ENCODE measurements around the gene RHEB.

Gene RHEB

GRCh38 chr7:151447312-151447711 lies 72.4 kb downstream of the RHEB start:
- H2AFZ ChIP-seq (ENCODE audit: low read depth): no peak overlapping the region
- H3K27me3 ChIP-seq (ENCODE audit: insufficient read depth, low read depth): no peaks in the 10 kb centered on the region
- no peak overlapping the region for H3K4me3 ChIP-seq (IDR thresholded peaks at IDR 0.05; ENCODE audit: insufficient read depth, low read depth, low read length)
- H4K20me1 ChIP-seq (ENCODE audit: insufficient read depth): no peaks in the 10 kb centered on the region
- H3K27ac ChIP-seq: no peak overlapping the region
- H3K9ac ChIP-seq: no peak overlapping the region
- H3K4me1 ChIP-seq (ENCODE audit: low read depth, poor library complexity, severe bottlenecking): no peaks in the 10 kb centered on the region
- H3K36me3 ChIP-seq (ENCODE audit: insufficient read depth): no peaks in the 10 kb centered on the region
- no peak for TF ChIP-seq CTCF (conservative IDR thresholded peaks at IDR 0.05; ENCODE audit: low read depth, low read length)
- H3K79me2 ChIP-seq (ENCODE audit: insufficient read depth, low read depth): no peaks in the 10 kb centered on the region
- H3K4me2 ChIP-seq: no peak overlapping the region

- no peak overlapping the region for H3K27ac ChIP-seq
- H2AFZ ChIP-seq (ENCODE audit: low read depth): no peak overlapping the region
- TF ChIP-seq CTCF (conservative IDR thresholded peaks at IDR 0.05; ENCODE audit: low read depth, low read length): no peak
These were observed 73.3 kb downstream of the RHEB start for GRCh38 chr7:151446412-151446811.

GRCh38 chr7:151444632-151445031 lies 75.1 kb downstream of the RHEB start:
- Histone ChIP-seq H3K4me2 (no peak overlapping the region), H3K79me2 (ENCODE audit: insufficient read depth, low read depth) (no peaks in the 10 kb centered on the region), H3K4me1 (ENCODE audit: low read depth, poor library complexity, severe bottlenecking) (no peaks in the 10 kb centered on the region), H2AFZ (ENCODE audit: low read depth) (no peak overlapping the region), H3K36me3 (ENCODE audit: insufficient read depth) (no peaks in the 10 kb centered on the region), H3K9ac (no peak overlapping the region), H4K20me1 (ENCODE audit: insufficient read depth) (no peaks in the 10 kb centered on the region), H3K27ac (no peak overlapping the region), H3K27me3 (ENCODE audit: insufficient read depth, low read depth) (no peaks in the 10 kb centered on the region), H3K4me3 (IDR thresholded peaks at IDR 0.05; ENCODE audit: insufficient read depth, low read depth, low read length) (no peak overlapping the region)
- TF ChIP-seq CTCF (conservative IDR thresholded peaks at IDR 0.05; ENCODE audit: low read depth, low read length): no peak

More at GRCh38 chr7:151446412-151446811, 73.3 kb downstream of the RHEB start:
- Histone ChIP-seq H3K27me3 (ENCODE audit: insufficient read depth, low read depth) (no peaks in the 10 kb centered on the region), H3K36me3 (ENCODE audit: insufficient read depth) (no peaks in the 10 kb centered on the region), H4K20me1 (ENCODE audit: insufficient read depth) (no peaks in the 10 kb centered on the region), H3K4me2 (no peak overlapping the region), H3K4me1 (ENCODE audit: low read depth, poor library complexity, severe bottlenecking) (no peaks in the 10 kb centered on the region), H3K79me2 (ENCODE audit: insufficient read depth, low read depth) (no peaks in the 10 kb centered on the region), H3K4me3 (IDR thresholded peaks at IDR 0.05; ENCODE audit: insufficient read depth, low read depth, low read length) (no peak overlapping the region), H3K9ac (no peak overlapping the region)

- no peaks in the 10 kb centered on the region for H3K79me2 ChIP-seq (ENCODE audit: insufficient read depth, low read depth)
- H3K9ac ChIP-seq: no peak overlapping the region
- no peaks in the 10 kb centered on the region for H3K4me1 ChIP-seq (ENCODE audit: low read depth, poor library complexity, severe bottlenecking)
- no peak overlapping the region for H3K27ac ChIP-seq
- no peaks in the 10 kb centered on the region for H3K27me3 ChIP-seq (ENCODE audit: insufficient read depth, low read depth)
- no peak overlapping the region for H3K4me3 ChIP-seq (IDR thresholded peaks at IDR 0.05; ENCODE audit: insufficient read depth, low read depth, low read length)
- H4K20me1 ChIP-seq (ENCODE audit: insufficient read depth): no peaks in the 10 kb centered on the region
- H2AFZ ChIP-seq (ENCODE audit: low read depth): no peak overlapping the region
- no peaks in the 10 kb centered on the region for H3K36me3 ChIP-seq (ENCODE audit: insufficient read depth)
- no peak for TF ChIP-seq CTCF (conservative IDR thresholded peaks at IDR 0.05; ENCODE audit: low read depth, low read length)
- H3K4me2 ChIP-seq: no peak overlapping the region
These were observed 76.8 kb downstream of the RHEB start for GRCh38 chr7:151442776-151443496.
